Measurements from ENCODE around the gene SNRPA. TPM values are rescaled to one million over a fixed set of nuclear protein-coding genes. Genes with fewer than 3 reads are reported as not detected.
A peak's percentile ranks its signal among the peaks of the same experiment; 100 is the strongest.

Gene SNRPA
- total RNA-seq, 1 donor from 2014 or later: 112 TPM

DNA sequence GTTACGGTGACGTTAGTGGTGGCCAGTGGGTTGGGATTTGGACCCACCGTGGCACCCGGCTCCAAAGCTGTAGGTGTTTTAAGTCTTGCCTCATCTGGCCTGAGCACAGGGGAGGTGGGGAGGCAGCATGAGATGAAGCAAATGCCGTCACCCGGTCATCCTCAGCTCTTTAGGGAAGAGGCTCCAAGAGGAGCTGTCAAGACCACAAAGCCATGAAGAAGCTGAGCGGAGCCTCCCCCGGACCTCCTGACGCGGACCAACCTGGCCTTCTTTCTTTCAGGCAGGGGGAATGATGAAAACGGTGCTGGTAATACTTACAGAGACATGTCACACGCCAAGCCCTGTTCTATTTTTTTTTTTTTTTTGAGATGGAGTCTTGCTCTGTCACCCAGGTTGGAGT, 8.1 kb upstream of the SNRPA start:
- Histone ChIP-seq H3K4me2 (no peak overlapping the region), H3K9ac (no peak overlapping the region), H3K9me3 (ENCODE audit: low read depth) (no peaks in the 10 kb centered on the region), H3K79me2 (ENCODE audit: low read depth) (peaks cover 4% of the 10 kb centered on the region), H3K27me3 (no peaks in the 10 kb centered on the region), H2AFZ (replicated peaks) (no peak overlapping the region), H4K20me1 (ENCODE audit: low read depth) (no peaks in the 10 kb centered on the region), H3K4me1 (no peaks in the 10 kb centered on the region), H3F3A (ENCODE audit: low read depth) (peaks cover 4% of the 10 kb centered on the region), H3K36me3 (no peaks in the 10 kb centered on the region), H3K4me3 (no peak overlapping the region), H3K27ac (no peak overlapping the region)
- TF ChIP-seq EZH2 (IDR thresholded peaks at IDR 0.05): no peak
- no peak for TF ChIP-seq EZH2phosphoT487 (IDR thresholded peaks at IDR 0.05)
- TF ChIP-seq, protein P1, sequence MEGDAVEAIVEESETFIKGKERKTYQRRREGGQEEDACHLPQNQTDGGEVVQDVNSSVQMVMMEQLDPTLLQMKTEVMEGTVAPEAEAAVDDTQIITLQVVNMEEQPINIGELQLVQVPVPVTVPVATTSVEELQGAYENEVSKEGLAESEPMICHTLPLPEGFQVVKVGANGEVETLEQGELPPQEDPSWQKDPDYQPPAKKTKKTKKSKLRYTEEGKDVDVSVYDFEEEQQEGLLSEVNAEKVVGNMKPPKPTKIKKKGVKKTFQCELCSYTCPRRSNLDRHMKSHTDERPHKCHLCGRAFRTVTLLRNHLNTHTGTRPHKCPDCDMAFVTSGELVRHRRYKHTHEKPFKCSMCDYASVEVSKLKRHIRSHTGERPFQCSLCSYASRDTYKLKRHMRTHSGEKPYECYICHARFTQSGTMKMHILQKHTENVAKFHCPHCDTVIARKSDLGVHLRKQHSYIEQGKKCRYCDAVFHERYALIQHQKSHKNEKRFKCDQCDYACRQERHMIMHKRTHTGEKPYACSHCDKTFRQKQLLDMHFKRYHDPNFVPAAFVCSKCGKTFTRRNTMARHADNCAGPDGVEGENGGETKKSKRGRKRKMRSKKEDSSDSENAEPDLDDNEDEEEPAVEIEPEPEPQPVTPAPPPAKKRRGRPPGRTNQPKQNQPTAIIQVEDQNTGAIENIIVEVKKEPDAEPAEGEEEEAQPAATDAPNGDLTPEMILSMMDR (IDR thresholded peaks at IDR 0.05): no peak
- Mint-ChIP-seq H3K4me3 (no peak overlapping the region), H3K9me3 (no peaks in the 10 kb centered on the region), H3K4me1 (peaks cover 5% of the 10 kb centered on the region), H3K27ac (no peak overlapping the region), H3K36me3 (peaks cover 3% of the 10 kb centered on the region), H3K27me3 (ENCODE audit: insufficient read depth, low read depth) (peaks cover 2% of the 10 kb centered on the region)
- DNase-seq (ENCODE audit: low spot score): no peak

DNA sequence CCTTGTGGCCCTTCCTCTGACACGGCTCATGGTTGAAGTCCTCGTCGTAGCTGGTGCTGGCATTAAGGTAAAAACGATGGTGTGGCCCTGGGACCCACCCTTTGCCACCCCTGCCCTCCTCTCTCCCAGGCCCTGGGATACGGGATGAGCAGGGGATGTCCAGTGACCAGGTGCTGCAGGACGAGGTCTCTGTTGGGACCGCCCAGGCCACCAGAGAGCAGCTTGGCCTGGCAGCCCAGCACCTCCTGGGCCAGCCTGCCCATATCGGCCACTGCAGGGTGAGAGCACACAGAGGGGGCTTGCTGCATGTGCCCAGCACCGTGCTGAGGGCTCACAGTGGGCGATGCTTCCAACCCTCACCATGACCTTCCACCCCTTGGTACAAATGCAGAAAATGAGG, 7.1 kb upstream of the SNRPA start:
- peaks cover 3% of the 10 kb centered on the region for H3K36me3 Mint-ChIP-seq
- no peak overlapping the region for H3K27ac ChIP-seq
- no peak overlapping the region for H3K4me3 ChIP-seq

DNA sequence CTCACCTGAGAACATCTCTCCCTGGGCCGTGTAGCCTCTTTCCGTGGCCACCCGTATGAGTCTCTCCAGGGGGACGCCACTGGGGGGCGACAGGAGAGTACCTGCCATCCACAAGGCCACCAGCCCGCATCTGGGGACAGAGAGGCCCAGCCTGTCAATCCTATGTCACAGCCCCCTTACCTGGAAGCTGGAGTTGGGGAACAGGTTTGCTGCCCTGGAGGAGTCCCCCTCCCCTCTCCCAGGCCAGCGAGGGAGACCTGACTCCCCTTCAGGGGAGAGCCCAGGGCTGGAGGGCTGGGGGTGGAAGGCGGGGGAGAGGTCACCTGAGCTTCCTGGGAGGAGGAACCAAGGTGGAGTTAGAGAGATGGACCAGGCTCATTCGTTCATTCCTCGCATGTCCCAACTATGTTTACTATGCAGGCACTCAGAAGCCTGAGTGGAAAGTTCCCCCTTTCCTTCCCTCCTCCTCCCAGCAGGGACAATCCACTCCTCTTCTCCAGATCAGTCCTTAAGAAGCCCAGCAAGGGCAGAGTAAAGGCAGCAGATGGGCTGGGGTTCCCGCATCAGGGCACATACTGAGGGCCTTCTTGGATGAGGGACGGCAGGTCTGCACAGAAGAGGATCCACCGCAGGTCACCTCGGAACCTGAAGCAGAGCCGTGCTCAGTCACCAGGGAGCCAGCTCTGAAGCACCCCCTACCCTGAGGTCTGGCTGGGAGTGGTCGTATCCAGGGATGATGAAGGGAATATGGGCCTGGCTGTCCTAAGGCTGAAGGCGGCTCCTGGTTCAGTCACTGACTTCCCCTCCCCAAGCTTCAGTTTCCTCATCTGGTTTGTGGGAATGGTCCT, 6.2 kb upstream of the SNRPA start:
- Histone ChIP-seq H3K27me3 (no peaks in the 10 kb centered on the region), H3K9ac (peak overlapping the region; percentile 7), H3K4me2 (no peak overlapping the region), H3K4me3 (no peak overlapping the region), H3K9me3 (ENCODE audit: low read depth) (no peaks in the 10 kb centered on the region), H4K20me1 (ENCODE audit: low read depth) (no peaks in the 10 kb centered on the region), H3F3A (ENCODE audit: low read depth) (peaks cover 4% of the 10 kb centered on the region), H2AFZ (replicated peaks) (no peak overlapping the region), H3K79me2 (ENCODE audit: low read depth) (peaks cover 20% of the 10 kb centered on the region), H3K4me1 (peaks cover 8% of the 10 kb centered on the region), H3K27ac (no peak overlapping the region), H3K36me3 (no peaks in the 10 kb centered on the region)
- Mint-ChIP-seq H3K36me3 (peaks cover 3% of the 10 kb centered on the region), H3K4me1 (peaks cover 19% of the 10 kb centered on the region), H3K9me3 (no peaks in the 10 kb centered on the region), H3K4me3 (no peak overlapping the region), H3K27me3 (ENCODE audit: insufficient read depth, low read depth) (peaks cover 2% of the 10 kb centered on the region), H3K27ac (no peak overlapping the region)
- peak; percentile 34 for DNase-seq (ENCODE audit: low spot score)
- TF ChIP-seq EZH2phosphoT487 (IDR thresholded peaks at IDR 0.05): no peak
- TF ChIP-seq, protein P1 (IDR thresholded peaks at IDR 0.05): peak; percentile 27

More for the DNA sequence above, 7.1 kb upstream of the SNRPA start:
- Histone ChIP-seq H3K79me2 (ENCODE audit: low read depth) (peaks cover 12% of the 10 kb centered on the region), H3F3A (ENCODE audit: low read depth) (peaks cover 4% of the 10 kb centered on the region), H2AFZ (replicated peaks) (no peak overlapping the region), H3K9ac (no peak overlapping the region), H3K4me2 (no peak overlapping the region), H3K4me1 (no peaks in the 10 kb centered on the region), H3K27me3 (no peaks in the 10 kb centered on the region), H4K20me1 (ENCODE audit: low read depth) (no peaks in the 10 kb centered on the region), H3K36me3 (no peaks in the 10 kb centered on the region), H3K9me3 (ENCODE audit: low read depth) (no peaks in the 10 kb centered on the region)
- H3K4me3 Mint-ChIP-seq: no peak overlapping the region
- DNase-seq (ENCODE audit: low spot score): no peak
- no peak overlapping the region for H3K27ac Mint-ChIP-seq
- TF ChIP-seq, protein P1 (IDR thresholded peaks at IDR 0.05): no peak
- H3K27me3 Mint-ChIP-seq (ENCODE audit: insufficient read depth, low read depth): peaks cover 2% of the 10 kb centered on the region
- H3K9me3 Mint-ChIP-seq: no peaks in the 10 kb centered on the region
- peaks cover 11% of the 10 kb centered on the region for H3K4me1 Mint-ChIP-seq
